HG03175 (cell line): ENCODE measurements around the gene FGL2.
"Not testable (repeated sequence)": the region's sequence is repeated elsewhere in the genome, so short reads cannot be mapped to it uniquely, and the experiment has no call there.

Experiments
- ATAC-seq: cut with Tn5 transposase; IDR thresholded peaks from one replicate; pipeline ENCODE4 v1.9.1; 2021; ENCODE audit warnings: mild to moderate bottlenecking, moderate library complexity; ENCODE audit not compliant: unreplicated experiment

FGL2 gene, protein sequence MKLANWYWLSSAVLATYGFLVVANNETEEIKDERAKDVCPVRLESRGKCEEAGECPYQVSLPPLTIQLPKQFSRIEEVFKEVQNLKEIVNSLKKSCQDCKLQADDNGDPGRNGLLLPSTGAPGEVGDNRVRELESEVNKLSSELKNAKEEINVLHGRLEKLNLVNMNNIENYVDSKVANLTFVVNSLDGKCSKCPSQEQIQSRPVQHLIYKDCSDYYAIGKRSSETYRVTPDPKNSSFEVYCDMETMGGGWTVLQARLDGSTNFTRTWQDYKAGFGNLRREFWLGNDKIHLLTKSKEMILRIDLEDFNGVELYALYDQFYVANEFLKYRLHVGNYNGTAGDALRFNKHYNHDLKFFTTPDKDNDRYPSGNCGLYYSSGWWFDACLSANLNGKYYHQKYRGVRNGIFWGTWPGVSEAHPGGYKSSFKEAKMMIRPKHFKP

GRCh38 chr7:77199013-77199966 is at the start of gene FGL2:
TSS of gene FGL2 (minus strand) at chr7:77199819. CDS start at chr7:77199793, 26 bp downstream.
- no peak for ATAC-seq

GRCh38 chr7:77248154-77248553 is 48.5 kb upstream of the FGL2 start:
- ATAC-seq: no peak

DNA sequence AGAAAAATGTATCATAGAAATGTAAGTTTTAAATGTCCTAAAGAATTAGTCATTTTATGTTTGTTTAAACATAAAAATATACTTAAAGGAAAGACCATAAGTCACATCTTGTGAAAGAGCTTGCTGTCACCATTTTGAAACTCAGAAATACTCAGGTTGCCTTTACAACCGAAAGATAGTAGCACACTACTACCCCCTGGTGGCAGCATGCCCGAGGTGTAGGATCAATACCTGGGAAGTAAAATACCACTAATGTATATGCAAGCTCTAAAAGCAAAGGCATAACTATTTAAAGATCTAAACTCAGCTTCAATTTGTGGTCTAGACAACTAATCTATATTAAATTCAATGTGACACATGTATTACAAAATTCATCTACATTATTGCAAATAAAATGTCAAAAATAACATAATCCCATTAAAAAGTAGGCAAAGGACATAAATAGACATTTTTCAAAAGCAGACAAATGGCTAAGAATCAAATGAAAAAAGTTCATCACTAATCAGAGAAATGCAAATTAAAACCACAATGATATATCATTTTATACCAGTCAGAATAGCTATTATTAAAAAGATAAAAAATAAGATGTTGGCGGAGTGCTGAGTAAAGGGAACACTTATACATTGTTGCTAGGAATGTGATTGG is 47.7 kb upstream of the FGL2 start:
- ATAC-seq: peak; percentile 76

DNA sequence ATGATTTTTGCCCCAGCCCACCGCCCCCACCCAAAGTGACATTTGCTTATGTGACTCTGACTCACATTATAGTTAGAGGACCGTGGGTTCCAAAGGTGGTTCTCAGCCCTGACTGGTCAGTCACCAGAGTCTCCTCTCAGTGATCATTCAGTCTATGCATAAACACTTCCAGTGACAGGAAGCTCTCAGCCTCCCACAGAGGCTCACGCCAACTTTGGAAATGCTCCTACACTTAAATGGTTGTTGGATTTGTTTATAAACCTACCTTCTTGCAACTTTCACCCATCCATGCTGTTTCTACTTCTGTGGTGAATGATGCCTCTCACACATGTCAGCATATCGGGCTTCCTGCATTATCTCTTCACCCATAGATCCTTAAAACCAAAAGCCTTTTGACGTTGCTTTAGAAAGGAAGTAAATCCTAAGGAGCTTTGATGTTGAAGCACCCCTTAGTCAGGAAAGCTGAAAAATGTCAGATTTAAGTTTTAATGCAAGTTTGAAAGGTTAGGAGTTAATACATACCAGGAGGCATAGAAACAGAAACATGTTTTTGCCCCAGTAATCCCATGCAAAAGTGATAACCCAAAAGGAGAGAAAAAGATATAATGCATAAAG is 46.5 kb upstream of the FGL2 start:
- ATAC-seq: no peak

- no peak for ATAC-seq
Observed at GRCh38 chr7:77245015-77245755, 45.6 kb upstream of the FGL2 start.

GRCh38 chr7:77244222-77244934 is 44.8 kb upstream of the FGL2 start:
- ATAC-seq: no peak

DNA sequence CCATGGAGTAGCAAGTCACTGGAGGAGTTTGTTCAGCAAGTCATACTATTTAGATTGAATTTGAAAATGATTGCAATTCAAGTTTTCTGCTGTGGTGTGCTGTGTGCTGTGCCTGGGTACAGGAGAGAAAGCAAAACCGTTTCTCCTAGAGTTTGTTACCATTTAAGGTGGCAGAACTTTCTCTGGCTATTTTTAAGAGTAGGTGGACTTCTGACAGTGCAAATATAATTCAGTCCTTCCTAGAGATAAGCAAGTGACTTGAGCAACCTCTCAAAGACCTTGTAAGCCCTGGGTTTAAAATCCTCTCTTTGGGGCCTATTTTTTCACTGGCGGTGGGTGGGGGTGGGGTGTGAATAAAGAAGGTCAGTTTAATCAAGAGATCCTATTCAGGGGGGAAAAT is 42.9 kb upstream of the FGL2 start:
- no peak for ATAC-seq

DNA sequence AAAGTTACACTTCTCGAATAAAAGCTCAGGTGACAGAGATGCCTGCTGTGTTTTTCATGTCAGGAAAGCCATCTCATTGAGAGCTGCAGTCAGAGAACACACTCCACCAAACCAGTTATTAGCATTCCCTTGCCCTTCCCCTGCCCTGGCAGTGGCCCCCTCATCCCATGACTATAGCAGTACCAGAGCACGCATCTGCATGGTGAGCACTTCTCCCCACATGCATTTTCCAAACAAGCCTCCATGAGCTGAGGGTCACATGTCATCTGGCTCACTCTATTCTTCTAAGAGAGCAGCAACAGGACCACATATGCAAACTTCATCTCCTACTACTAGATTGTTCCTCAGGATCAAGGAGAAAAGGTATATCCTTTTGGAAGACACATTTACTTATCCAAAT is 42.4 kb upstream of the FGL2 start:
- no peak for ATAC-seq

DNA sequence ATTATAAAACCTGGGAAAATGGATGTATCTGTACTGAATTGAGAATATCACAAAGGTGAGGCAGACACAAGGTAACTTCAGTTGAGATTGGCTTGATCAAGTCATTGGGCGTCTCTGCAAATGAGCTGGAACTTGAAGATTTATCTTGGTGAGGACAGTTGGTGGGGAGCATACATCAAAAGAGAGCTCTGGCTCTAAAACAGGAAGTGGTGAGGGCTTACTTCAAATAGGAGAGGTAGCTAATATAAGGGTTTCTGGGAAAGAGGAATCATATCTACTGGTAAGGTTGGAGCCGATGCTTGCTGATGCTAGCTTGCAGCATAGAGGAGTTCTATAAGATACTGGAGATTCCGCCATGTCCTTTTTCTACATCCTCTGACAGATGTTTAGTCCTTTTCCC is 39.9 kb upstream of the FGL2 start:
- ATAC-seq: no peak

GRCh38 chr7:77238703-77239136 is 39.1 kb upstream of the FGL2 start:
- ATAC-seq: no peak

- no peak for ATAC-seq
Observed at GRCh38 chr7:77235276-77235675, 35.7 kb upstream of the FGL2 start.

DNA sequence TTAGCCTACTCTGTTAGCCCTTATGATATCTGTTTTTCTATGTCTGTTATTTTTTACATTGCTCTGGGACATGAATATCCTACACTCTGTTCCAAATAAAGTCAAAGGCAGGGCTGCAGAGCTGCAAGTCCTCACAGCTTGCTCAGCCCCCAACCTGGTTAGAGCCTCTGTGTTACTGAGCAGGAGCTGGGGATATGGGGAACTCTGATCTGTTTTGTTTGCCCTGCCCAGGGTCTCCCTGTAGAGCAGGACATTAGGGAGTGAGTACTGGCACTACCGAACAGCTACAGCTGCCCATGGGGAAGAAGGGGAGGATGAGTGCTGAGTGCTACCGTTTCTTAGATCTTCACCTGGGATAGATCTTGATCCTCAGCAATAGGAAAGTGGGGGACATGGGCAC is 32.8 kb upstream of the FGL2 start:
- no peak for ATAC-seq

- peak; percentile 50 for ATAC-seq
Observed at GRCh38 chr7:77228795-77229194, 29.2 kb upstream of the FGL2 start.

GRCh38 chr7:77226357-77226839 is 26.8 kb upstream of the FGL2 start:
- no peak for ATAC-seq

- no peak for ATAC-seq
Observed at GRCh38 chr7:77223261-77223660, 23.6 kb upstream of the FGL2 start.

DNA sequence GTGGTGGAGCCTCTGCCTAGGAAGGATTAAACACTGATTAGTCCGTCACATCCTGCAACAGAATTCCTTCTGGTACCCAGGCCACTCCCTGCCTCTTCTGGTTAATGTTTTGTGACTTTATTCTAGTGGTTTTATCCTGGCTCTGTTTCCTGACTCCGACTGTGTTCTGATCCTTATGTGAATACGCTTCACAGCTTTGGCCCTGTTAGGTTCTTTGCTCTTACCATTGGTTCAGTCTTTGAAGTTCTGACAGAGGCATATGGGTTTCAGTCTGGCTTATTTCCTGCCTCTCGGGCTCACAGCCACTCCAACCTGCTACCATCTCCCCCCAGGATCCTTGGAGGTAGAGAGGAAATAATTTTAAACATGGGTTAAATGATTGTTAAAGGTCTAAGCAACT is 23.2 kb upstream of the FGL2 start:
- ATAC-seq: no peak

DNA sequence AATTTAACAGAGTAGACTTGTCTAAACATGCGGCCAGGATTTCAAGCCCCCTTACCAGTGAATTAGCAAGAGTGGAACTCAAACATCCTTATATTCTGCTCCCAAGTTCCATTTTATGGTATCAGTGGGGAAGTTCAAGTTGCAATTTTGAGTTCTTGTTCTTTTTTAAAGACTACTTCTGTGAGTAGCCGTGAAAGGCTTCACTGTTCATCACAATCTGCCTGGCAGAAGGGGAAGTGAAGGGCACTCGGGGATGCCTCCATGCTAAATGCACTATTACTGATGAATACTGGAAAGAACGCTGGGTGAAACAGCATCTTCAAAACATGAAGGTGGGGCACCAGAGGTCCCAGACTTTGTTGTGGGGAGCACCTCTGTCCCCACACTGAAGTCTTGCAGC is 22.4 kb upstream of the FGL2 start:
- no peak for ATAC-seq

DNA sequence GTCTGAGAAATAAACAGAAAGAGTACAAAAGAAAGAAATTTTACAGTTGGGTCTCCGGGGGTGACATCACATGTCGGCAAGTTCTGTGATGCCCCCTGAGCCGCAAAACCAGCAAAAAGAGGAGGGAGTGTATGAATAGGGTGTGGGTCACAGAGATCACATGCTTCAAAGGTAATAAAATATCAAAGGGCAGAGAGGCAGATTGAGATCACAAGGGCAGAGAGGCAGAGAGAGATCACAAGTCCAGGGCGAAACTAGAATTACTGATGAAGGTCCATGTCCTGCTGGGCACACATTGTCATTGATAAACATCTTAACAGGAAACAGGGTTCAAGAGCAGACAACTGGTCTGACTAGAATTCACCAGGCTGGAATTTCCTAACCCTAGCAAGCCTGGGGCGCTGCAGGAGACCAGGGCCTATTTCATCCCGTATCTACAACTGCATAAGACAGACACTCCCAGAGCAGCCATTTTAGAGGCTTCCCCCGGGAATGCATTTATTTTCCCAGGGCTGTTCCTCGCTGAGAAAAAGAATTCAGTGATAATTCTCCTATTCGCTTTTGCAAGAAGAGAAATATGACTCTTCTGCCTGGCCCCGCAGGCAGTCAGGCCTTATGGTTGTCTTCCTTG is 20.2 kb upstream of the FGL2 start:
- ATAC-seq: not testable (repeated sequence)
